Measurements from ENCODE around the gene PTPRT. TPM values are rescaled to one million over a fixed set of nuclear protein-coding genes. Genes with fewer than 3 reads are reported as not detected.

The PTPRT gene
- total and polyA plus RNA-seq, 4 donors: 10.7 to 46.1 (median 32.0) TPM

- DNase-seq (ENCODE audit: low read depth in 4 of 6, low spot score in 6 of 6): peak in 2 of 6 donors; percentile 13 to 61
- H3K27ac ChIP-seq (ENCODE audit: low read depth, low read length): no peak overlapping the region
- H3K27me3 ChIP-seq (ENCODE audit: control insufficient read depth, insufficient read depth, low read length): no peaks in the 10 kb centered on the region
- no peaks in the 10 kb centered on the region for H3K36me3 ChIP-seq (ENCODE audit: control insufficient read depth, insufficient read depth, low read length)
- no peak overlapping the region for H3K4me3 ChIP-seq (ENCODE audit: low read depth, low read length)
- H3K9me3 ChIP-seq (ENCODE audit: control insufficient read depth, insufficient read depth, low read length): no peaks in the 10 kb centered on the region
- WGBS (ENCODE audit: insufficient coverage): 39% methylated on average over 2 of the region's 2 CpGs
- peaks cover 3% of the 10 kb centered on the region for H3K4me1 ChIP-seq (ENCODE audit: control insufficient read depth, insufficient read depth, low read length)
Observed at GRCh38 chr20:42790111-42790510, 399.6 kb downstream of the PTPRT start.

- Histone ChIP-seq H3K4me3 (ENCODE audit: low read depth, low read length) (no peak overlapping the region), H3K27me3 (ENCODE audit: control insufficient read depth, insufficient read depth, low read length) (no peaks in the 10 kb centered on the region), H3K27ac (ENCODE audit: low read depth, low read length) (no peak overlapping the region), H3K36me3 (ENCODE audit: control insufficient read depth, insufficient read depth, low read length) (no peaks in the 10 kb centered on the region), H3K9me3 (ENCODE audit: control insufficient read depth, insufficient read depth, low read length) (no peaks in the 10 kb centered on the region), H3K4me1 (ENCODE audit: control insufficient read depth, insufficient read depth, low read length) (no peaks in the 10 kb centered on the region)
- no CpG with 5 or more reads among the region's 5 CpGs for WGBS (ENCODE audit: insufficient coverage)
- DNase-seq (ENCODE audit: low read depth in 4 of 6, low spot score in 6 of 6): no peak
Observed at GRCh38 chr20:42788707-42789106, 401.0 kb downstream of the PTPRT start.

- H3K4me3 ChIP-seq (ENCODE audit: low read depth, low read length): no peak overlapping the region
- no CpG with 5 or more reads among the region's 4 CpGs for WGBS (ENCODE audit: insufficient coverage)
- no peak overlapping the region for H3K27ac ChIP-seq (ENCODE audit: low read depth, low read length)
- peak in 1 of 6 donors; percentile 55 for DNase-seq (ENCODE audit: low read depth in 4 of 6, low spot score in 6 of 6)
- no peaks in the 10 kb centered on the region for H3K36me3 ChIP-seq (ENCODE audit: control insufficient read depth, insufficient read depth, low read length)
- no peaks in the 10 kb centered on the region for H3K9me3 ChIP-seq (ENCODE audit: control insufficient read depth, insufficient read depth, low read length)
- no peaks in the 10 kb centered on the region for H3K27me3 ChIP-seq (ENCODE audit: control insufficient read depth, insufficient read depth, low read length)
- H3K4me1 ChIP-seq (ENCODE audit: control insufficient read depth, insufficient read depth, low read length): no peaks in the 10 kb centered on the region
Observed at GRCh38 chr20:42785041-42785440, 404.7 kb downstream of the PTPRT start.

GRCh38 chr20:42779216-42779615, 410.5 kb downstream of the PTPRT start:
- DNase-seq (ENCODE audit: low read depth in 4 of 6, low spot score in 6 of 6): no peak
- no peak overlapping the region for H3K27ac ChIP-seq (ENCODE audit: low read depth, low read length)
- no peaks in the 10 kb centered on the region for H3K27me3 ChIP-seq (ENCODE audit: control insufficient read depth, insufficient read depth, low read length)
- no peak overlapping the region for H3K4me3 ChIP-seq (ENCODE audit: low read depth, low read length)
- no peaks in the 10 kb centered on the region for H3K4me1 ChIP-seq (ENCODE audit: control insufficient read depth, insufficient read depth, low read length)
- H3K36me3 ChIP-seq (ENCODE audit: control insufficient read depth, insufficient read depth, low read length): no peaks in the 10 kb centered on the region
- WGBS (ENCODE audit: insufficient coverage): 100% methylated on average over 1 of the region's 1 CpG
- no peaks in the 10 kb centered on the region for H3K9me3 ChIP-seq (ENCODE audit: control insufficient read depth, insufficient read depth, low read length)

- no peaks in the 10 kb centered on the region for H3K27me3 ChIP-seq (ENCODE audit: control insufficient read depth, insufficient read depth, low read length)
- no peaks in the 10 kb centered on the region for H3K4me1 ChIP-seq (ENCODE audit: control insufficient read depth, insufficient read depth, low read length)
- H3K4me3 ChIP-seq (ENCODE audit: low read depth, low read length): no peak overlapping the region
- WGBS (ENCODE audit: insufficient coverage): 90% methylated on average over 2 of the region's 3 CpGs
- DNase-seq (ENCODE audit: low read depth in 4 of 6, low spot score in 6 of 6): no peak
- H3K9me3 ChIP-seq (ENCODE audit: control insufficient read depth, insufficient read depth, low read length): no peaks in the 10 kb centered on the region
- no peak overlapping the region for H3K27ac ChIP-seq (ENCODE audit: low read depth, low read length)
- H3K36me3 ChIP-seq (ENCODE audit: control insufficient read depth, insufficient read depth, low read length): no peaks in the 10 kb centered on the region
Observed at GRCh38 chr20:42775866-42776265, 413.8 kb downstream of the PTPRT start.

- Histone ChIP-seq H3K4me1 (ENCODE audit: control insufficient read depth, insufficient read depth, low read length) (no peaks in the 10 kb centered on the region), H3K27ac (ENCODE audit: low read depth, low read length) (no peak overlapping the region), H3K27me3 (ENCODE audit: control insufficient read depth, insufficient read depth, low read length) (no peaks in the 10 kb centered on the region), H3K4me3 (ENCODE audit: low read depth, low read length) (no peak overlapping the region), H3K9me3 (ENCODE audit: control insufficient read depth, insufficient read depth, low read length) (no peaks in the 10 kb centered on the region), H3K36me3 (ENCODE audit: control insufficient read depth, insufficient read depth, low read length) (no peaks in the 10 kb centered on the region)
- DNase-seq (ENCODE audit: low read depth in 4 of 6, low spot score in 6 of 6): no peak
- 74% methylated on average over 5 of the region's 7 CpGs for WGBS (ENCODE audit: insufficient coverage)
Observed at GRCh38 chr20:42775037-42775436, 414.7 kb downstream of the PTPRT start.

GRCh38 chr20:42763015-42763414, 426.7 kb downstream of the PTPRT start:
- H3K4me3 ChIP-seq (ENCODE audit: low read depth, low read length): no peak overlapping the region
- H3K4me1 ChIP-seq (ENCODE audit: control insufficient read depth, insufficient read depth, low read length): no peaks in the 10 kb centered on the region
- no peak for DNase-seq (ENCODE audit: low read depth in 4 of 6, low spot score in 6 of 6)
- H3K27me3 ChIP-seq (ENCODE audit: control insufficient read depth, insufficient read depth, low read length): no peaks in the 10 kb centered on the region
- H3K9me3 ChIP-seq (ENCODE audit: control insufficient read depth, insufficient read depth, low read length): peaks cover 1% of the 10 kb centered on the region
- 86% methylated on average over 1 of the region's 1 CpG for WGBS (ENCODE audit: insufficient coverage)
- H3K27ac ChIP-seq (ENCODE audit: low read depth, low read length): no peak overlapping the region
- no peaks in the 10 kb centered on the region for H3K36me3 ChIP-seq (ENCODE audit: control insufficient read depth, insufficient read depth, low read length)

- WGBS (ENCODE audit: insufficient coverage): 80% methylated on average over 1 of the region's 1 CpG
- Histone ChIP-seq H3K4me3 (ENCODE audit: low read depth, low read length) (no peak overlapping the region), H3K4me1 (ENCODE audit: control insufficient read depth, insufficient read depth, low read length) (peaks cover 12% of the 10 kb centered on the region), H3K27me3 (ENCODE audit: control insufficient read depth, insufficient read depth, low read length) (no peaks in the 10 kb centered on the region), H3K36me3 (ENCODE audit: control insufficient read depth, insufficient read depth, low read length) (no peaks in the 10 kb centered on the region), H3K27ac (ENCODE audit: low read depth, low read length) (peak overlapping the region; percentile 27), H3K9me3 (ENCODE audit: control insufficient read depth, insufficient read depth, low read length) (peaks cover 1% of the 10 kb centered on the region)
- DNase-seq (ENCODE audit: low read depth in 4 of 6, low spot score in 6 of 6): peak in 2 of 6 donors; percentile 33 to 59
Observed at GRCh38 chr20:42756991-42757390, 432.7 kb downstream of the PTPRT start.

- H3K36me3 ChIP-seq (ENCODE audit: control insufficient read depth, insufficient read depth, low read length): no peaks in the 10 kb centered on the region
- no peak overlapping the region for H3K4me3 ChIP-seq (ENCODE audit: low read depth, low read length)
- H3K4me1 ChIP-seq (ENCODE audit: control insufficient read depth, insufficient read depth, low read length): peaks cover 12% of the 10 kb centered on the region
- H3K9me3 ChIP-seq (ENCODE audit: control insufficient read depth, insufficient read depth, low read length): peaks cover 1% of the 10 kb centered on the region
- H3K27ac ChIP-seq (ENCODE audit: low read depth, low read length): no peak overlapping the region
- WGBS (ENCODE audit: insufficient coverage): 69% methylated on average over 2 of the region's 2 CpGs
- H3K27me3 ChIP-seq (ENCODE audit: control insufficient read depth, insufficient read depth, low read length): no peaks in the 10 kb centered on the region
- peak in 1 of 6 donors; percentile 30 for DNase-seq (ENCODE audit: low read depth in 4 of 6, low spot score in 6 of 6)
Observed at GRCh38 chr20:42754706-42755105, 435.0 kb downstream of the PTPRT start.

GRCh38 chr20:42752620-42753019, 437.1 kb downstream of the PTPRT start:
- WGBS (ENCODE audit: insufficient coverage): 43% methylated on average over 1 of the region's 3 CpGs
- Histone ChIP-seq H3K27ac (ENCODE audit: low read depth, low read length) (no peak overlapping the region), H3K4me1 (ENCODE audit: control insufficient read depth, insufficient read depth, low read length) (peaks cover 12% of the 10 kb centered on the region), H3K9me3 (ENCODE audit: control insufficient read depth, insufficient read depth, low read length) (no peaks in the 10 kb centered on the region), H3K36me3 (ENCODE audit: control insufficient read depth, insufficient read depth, low read length) (no peaks in the 10 kb centered on the region), H3K27me3 (ENCODE audit: control insufficient read depth, insufficient read depth, low read length) (no peaks in the 10 kb centered on the region), H3K4me3 (ENCODE audit: low read depth, low read length) (no peak overlapping the region)
- no peak for DNase-seq (ENCODE audit: low read depth in 4 of 6, low spot score in 6 of 6)

All from spinal cord (tissue), 10 donors.